ENCODE results near the gene MAGI1.

DNA sequence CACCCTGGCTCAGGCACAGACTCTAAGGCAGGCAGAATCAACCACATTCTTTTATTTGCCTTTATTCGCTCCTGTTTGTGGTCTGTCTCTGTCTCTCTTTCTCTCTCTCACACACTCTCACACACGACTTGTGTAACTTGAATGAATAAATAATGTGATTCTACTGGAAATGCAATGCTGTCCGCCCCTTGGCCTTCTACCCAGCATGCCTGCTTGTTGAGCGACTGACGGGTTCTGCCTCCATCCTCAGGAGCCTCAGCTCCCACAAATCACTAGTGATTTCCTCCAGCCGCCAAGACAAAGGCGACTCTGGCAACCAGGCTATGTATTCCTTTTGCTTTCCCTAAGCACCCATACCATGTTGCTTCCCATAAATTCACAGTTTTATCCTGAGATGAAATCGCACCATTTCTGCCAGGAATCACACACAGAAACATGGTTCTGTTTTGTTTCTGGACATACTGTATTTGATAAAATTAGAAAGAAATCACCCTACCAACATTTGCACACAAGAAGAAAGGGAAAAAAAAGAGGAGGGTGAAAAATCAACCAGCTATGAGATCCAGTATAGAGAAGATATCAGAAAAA lies 460.8 kb downstream of the MAGI1 start:
- TF ChIP-seq, protein P1, sequence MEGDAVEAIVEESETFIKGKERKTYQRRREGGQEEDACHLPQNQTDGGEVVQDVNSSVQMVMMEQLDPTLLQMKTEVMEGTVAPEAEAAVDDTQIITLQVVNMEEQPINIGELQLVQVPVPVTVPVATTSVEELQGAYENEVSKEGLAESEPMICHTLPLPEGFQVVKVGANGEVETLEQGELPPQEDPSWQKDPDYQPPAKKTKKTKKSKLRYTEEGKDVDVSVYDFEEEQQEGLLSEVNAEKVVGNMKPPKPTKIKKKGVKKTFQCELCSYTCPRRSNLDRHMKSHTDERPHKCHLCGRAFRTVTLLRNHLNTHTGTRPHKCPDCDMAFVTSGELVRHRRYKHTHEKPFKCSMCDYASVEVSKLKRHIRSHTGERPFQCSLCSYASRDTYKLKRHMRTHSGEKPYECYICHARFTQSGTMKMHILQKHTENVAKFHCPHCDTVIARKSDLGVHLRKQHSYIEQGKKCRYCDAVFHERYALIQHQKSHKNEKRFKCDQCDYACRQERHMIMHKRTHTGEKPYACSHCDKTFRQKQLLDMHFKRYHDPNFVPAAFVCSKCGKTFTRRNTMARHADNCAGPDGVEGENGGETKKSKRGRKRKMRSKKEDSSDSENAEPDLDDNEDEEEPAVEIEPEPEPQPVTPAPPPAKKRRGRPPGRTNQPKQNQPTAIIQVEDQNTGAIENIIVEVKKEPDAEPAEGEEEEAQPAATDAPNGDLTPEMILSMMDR (IDR thresholded peaks at IDR 0.05) = no peak
- no peak for TF ChIP-seq POLR2A (IDR thresholded peaks at IDR 0.05)

Measured in breast epithelium (tissue), 3 donors.